ENCODE results near the gene CTNND2.

CTNND2 gene

GRCh38 chr5:11757661-11758060 lies 146.6 kb downstream of the CTNND2 start:
- H3K4me1 ChIP-seq (ENCODE audit: control extremely low read depth in 1 of 4, control insufficient read depth in 4 of 4, insufficient read depth in 4 of 4, low read length in 3 of 4) = no peaks in the 10 kb centered on the region
- no CpG with 5 or more reads among the region's 1 CpG for WGBS (ENCODE audit: insufficient coverage)
- H3K4me3 ChIP-seq (ENCODE audit: control insufficient read depth in 1 of 7, extremely low read depth in 1 of 7, insufficient read depth in 4 of 7, low read depth in 2 of 7, low read length in 6 of 7) = no peak overlapping the region
- H3K36me3 ChIP-seq (ENCODE audit: control insufficient read depth in 4 of 4, insufficient read depth in 4 of 4, low read length in 3 of 4) = no peaks in the 10 kb centered on the region
- ChIA-PET POLR2A (no interaction called here), CTCF (no interaction called here)
- no peaks in the 10 kb centered on the region for H3K9me3 ChIP-seq (ENCODE audit: control extremely low read depth in 1 of 5, control insufficient read depth in 4 of 5, insufficient read depth in 2 of 5, low read depth in 1 of 5, low read length in 4 of 5)
- DNase-seq = no peak
- no peaks in the 10 kb centered on the region for H3K27me3 ChIP-seq (replicated peaks in 2 of 5; ENCODE audit: control insufficient read depth in 4 of 5, insufficient read depth in 5 of 5, low read length in 4 of 5)
- no peak overlapping the region for H3K27ac ChIP-seq (ENCODE audit: insufficient read depth in 1 of 2, low read depth in 1 of 2, low read length in 2 of 2, poor library complexity in 1 of 2, severe bottlenecking in 2 of 2)

GRCh38 chr5:11737010-11737409 lies 167.2 kb downstream of the CTNND2 start:
- no CpG with 5 or more reads among the region's 3 CpGs for WGBS (ENCODE audit: insufficient coverage)
- DNase-seq = no peak
- CTCF ChIA-PET = no interaction called here
- H3K27me3 ChIP-seq (replicated peaks in 2 of 5; ENCODE audit: control insufficient read depth in 4 of 5, insufficient read depth in 5 of 5, low read length in 4 of 5) = no peaks in the 10 kb centered on the region
- no peaks in the 10 kb centered on the region for H3K36me3 ChIP-seq (ENCODE audit: control insufficient read depth in 4 of 4, insufficient read depth in 4 of 4, low read length in 3 of 4)
- no peaks in the 10 kb centered on the region for H3K4me1 ChIP-seq (ENCODE audit: control extremely low read depth in 1 of 4, control insufficient read depth in 4 of 4, insufficient read depth in 4 of 4, low read length in 3 of 4)
- no peak overlapping the region for H3K27ac ChIP-seq (ENCODE audit: insufficient read depth in 1 of 2, low read depth in 1 of 2, low read length in 2 of 2, poor library complexity in 1 of 2, severe bottlenecking in 2 of 2)
- POLR2A ChIA-PET = no interaction called here
- no peaks in the 10 kb centered on the region for H3K9me3 ChIP-seq (ENCODE audit: control extremely low read depth in 1 of 5, control insufficient read depth in 4 of 5, insufficient read depth in 2 of 5, low read depth in 1 of 5, low read length in 4 of 5)
- H3K4me3 ChIP-seq (ENCODE audit: control insufficient read depth in 1 of 7, extremely low read depth in 1 of 7, insufficient read depth in 4 of 7, low read depth in 2 of 7, low read length in 6 of 7) = no peak overlapping the region

- ChIA-PET CTCF (interaction anchor here (1.3 kb wide), 1 partner anchor 9 kb away, joined by 4 read pairs; no protein-coding TSS in a partner anchor), POLR2A (no interaction called here)
- DNase-seq = no peak
- Histone ChIP-seq H3K27ac (ENCODE audit: insufficient read depth in 1 of 2, low read depth in 1 of 2, low read length in 2 of 2, poor library complexity in 1 of 2, severe bottlenecking in 2 of 2) (no peak overlapping the region), H3K36me3 (ENCODE audit: control insufficient read depth in 4 of 4, insufficient read depth in 4 of 4, low read length in 3 of 4) (no peaks in the 10 kb centered on the region), H3K4me3 (ENCODE audit: control insufficient read depth in 1 of 7, extremely low read depth in 1 of 7, insufficient read depth in 4 of 7, low read depth in 2 of 7, low read length in 6 of 7) (no peak overlapping the region), H3K4me1 (ENCODE audit: control extremely low read depth in 1 of 4, control insufficient read depth in 4 of 4, insufficient read depth in 4 of 4, low read length in 3 of 4) (no peaks in the 10 kb centered on the region), H3K27me3 (replicated peaks in 2 of 5; ENCODE audit: control insufficient read depth in 4 of 5, insufficient read depth in 5 of 5, low read length in 4 of 5) (no peaks in the 10 kb centered on the region), H3K9me3 (ENCODE audit: control extremely low read depth in 1 of 5, control insufficient read depth in 4 of 5, insufficient read depth in 2 of 5, low read depth in 1 of 5, low read length in 4 of 5) (no peaks in the 10 kb centered on the region)
- no CpG with 5 or more reads among the region's 1 CpG for WGBS (ENCODE audit: insufficient coverage)
These were observed 169.9 kb downstream of the CTNND2 start for GRCh38 chr5:11734369-11734768.

GRCh38 chr5:11733840-11734192 lies 170.4 kb downstream of the CTNND2 start:
- no peaks in the 10 kb centered on the region for H3K27me3 ChIP-seq (replicated peaks in 2 of 5; ENCODE audit: control insufficient read depth in 4 of 5, insufficient read depth in 5 of 5, low read length in 4 of 5)
- 100% methylated on average over 3 of the region's 4 CpGs for WGBS (ENCODE audit: insufficient coverage)
- ChIA-PET POLR2A (no interaction called here), CTCF (no interaction called here)
- no peaks in the 10 kb centered on the region for H3K4me1 ChIP-seq (ENCODE audit: control extremely low read depth in 1 of 4, control insufficient read depth in 4 of 4, insufficient read depth in 4 of 4, low read length in 3 of 4)
- H3K9me3 ChIP-seq (ENCODE audit: control extremely low read depth in 1 of 5, control insufficient read depth in 4 of 5, insufficient read depth in 2 of 5, low read depth in 1 of 5, low read length in 4 of 5) = no peaks in the 10 kb centered on the region
- DNase-seq = no peak
- H3K4me3 ChIP-seq (ENCODE audit: control insufficient read depth in 1 of 7, extremely low read depth in 1 of 7, insufficient read depth in 4 of 7, low read depth in 2 of 7, low read length in 6 of 7) = no peak overlapping the region
- no peaks in the 10 kb centered on the region for H3K36me3 ChIP-seq (ENCODE audit: control insufficient read depth in 4 of 4, insufficient read depth in 4 of 4, low read length in 3 of 4)
- no peak overlapping the region for H3K27ac ChIP-seq (ENCODE audit: insufficient read depth in 1 of 2, low read depth in 1 of 2, low read length in 2 of 2, poor library complexity in 1 of 2, severe bottlenecking in 2 of 2)

GRCh38 chr5:11733185-11733839 lies 170.9 kb downstream of the CTNND2 start:
- no peak for DNase-seq
- H3K4me1 ChIP-seq (ENCODE audit: control extremely low read depth in 1 of 4, control insufficient read depth in 4 of 4, insufficient read depth in 4 of 4, low read length in 3 of 4) = no peaks in the 10 kb centered on the region
- no CpG with 5 or more reads among the region's 2 CpGs for WGBS (ENCODE audit: insufficient coverage)
- H3K4me3 ChIP-seq (ENCODE audit: control insufficient read depth in 1 of 7, extremely low read depth in 1 of 7, insufficient read depth in 4 of 7, low read depth in 2 of 7, low read length in 6 of 7) = no peak overlapping the region
- ChIA-PET POLR2A (interaction anchor here (0.6 kb wide), 1 partner anchor 10 kb away, joined by 3 read pairs; no protein-coding TSS in a partner anchor), CTCF (no interaction called here)
- no peak overlapping the region for H3K27ac ChIP-seq (ENCODE audit: insufficient read depth in 1 of 2, low read depth in 1 of 2, low read length in 2 of 2, poor library complexity in 1 of 2, severe bottlenecking in 2 of 2)
- no peaks in the 10 kb centered on the region for H3K9me3 ChIP-seq (ENCODE audit: control extremely low read depth in 1 of 5, control insufficient read depth in 4 of 5, insufficient read depth in 2 of 5, low read depth in 1 of 5, low read length in 4 of 5)
- H3K36me3 ChIP-seq (ENCODE audit: control insufficient read depth in 4 of 4, insufficient read depth in 4 of 4, low read length in 3 of 4) = no peaks in the 10 kb centered on the region
- H3K27me3 ChIP-seq (replicated peaks in 2 of 5; ENCODE audit: control insufficient read depth in 4 of 5, insufficient read depth in 5 of 5, low read length in 4 of 5) = no peaks in the 10 kb centered on the region

DNA sequence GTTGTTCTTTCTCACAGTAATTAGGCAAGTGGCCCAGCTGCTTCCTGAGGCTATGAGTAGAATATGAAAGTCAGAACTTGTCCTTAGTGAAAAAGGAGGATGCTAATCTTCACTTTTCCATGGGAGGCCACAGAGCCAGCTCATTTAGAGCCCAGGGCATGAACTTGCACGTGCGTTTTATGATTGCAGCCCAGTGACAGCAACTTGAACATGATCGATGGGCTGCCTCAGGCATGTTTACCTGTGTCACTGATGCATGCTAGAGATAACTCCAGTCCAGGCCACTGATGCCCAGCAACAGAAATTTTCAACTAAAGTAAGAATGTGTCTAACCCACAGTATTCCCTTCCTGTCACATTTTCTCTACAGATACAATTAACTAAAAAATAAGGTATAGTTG lies 179.3 kb downstream of the CTNND2 start:
- H3K36me3 ChIP-seq (ENCODE audit: control insufficient read depth in 4 of 4, insufficient read depth in 4 of 4, low read length in 3 of 4) = no peaks in the 10 kb centered on the region
- H3K27me3 ChIP-seq (replicated peaks in 2 of 5; ENCODE audit: control insufficient read depth in 4 of 5, insufficient read depth in 5 of 5, low read length in 4 of 5) = no peaks in the 10 kb centered on the region
- POLR2A ChIA-PET = no interaction called here
- no peak overlapping the region for H3K4me3 ChIP-seq (ENCODE audit: control insufficient read depth in 1 of 7, extremely low read depth in 1 of 7, insufficient read depth in 4 of 7, low read depth in 2 of 7, low read length in 6 of 7)
- CTCF ChIA-PET = no interaction called here
- peaks cover 0 to 7% (median 0%) of the 10 kb centered on the region in 5 experiments for H3K9me3 ChIP-seq (ENCODE audit: control extremely low read depth in 1 of 5, control insufficient read depth in 4 of 5, insufficient read depth in 2 of 5, low read depth in 1 of 5, low read length in 4 of 5)
- no peak for DNase-seq
- H3K27ac ChIP-seq (ENCODE audit: insufficient read depth in 1 of 2, low read depth in 1 of 2, low read length in 2 of 2, poor library complexity in 1 of 2, severe bottlenecking in 2 of 2) = no peak overlapping the region
- no peaks in the 10 kb centered on the region for H3K4me1 ChIP-seq (ENCODE audit: control extremely low read depth in 1 of 4, control insufficient read depth in 4 of 4, insufficient read depth in 4 of 4, low read length in 3 of 4)
- WGBS (ENCODE audit: insufficient coverage) = 91% methylated on average over 3 of the region's 3 CpGs

GRCh38 chr5:11719888-11720481 lies 184.3 kb downstream of the CTNND2 start:
- H3K27me3 ChIP-seq (replicated peaks in 2 of 5; ENCODE audit: control insufficient read depth in 4 of 5, insufficient read depth in 5 of 5, low read length in 4 of 5) = no peaks in the 10 kb centered on the region
- H3K4me3 ChIP-seq (ENCODE audit: control insufficient read depth in 1 of 7, extremely low read depth in 1 of 7, insufficient read depth in 4 of 7, low read depth in 2 of 7, low read length in 6 of 7) = no peak overlapping the region
- ChIA-PET CTCF (interaction anchor here (0.6 to 1.8 kb wide), 6 partner anchors 11 to 1266 kb away, joined by 3 to 7 read pairs (median 4); no protein-coding TSS in a partner anchor), POLR2A (interaction anchor here (0.6 kb wide), 1 partner anchor 14 kb away, joined by 3 read pairs; no protein-coding TSS in a partner anchor)
- no peaks in the 10 kb centered on the region for H3K4me1 ChIP-seq (ENCODE audit: control extremely low read depth in 1 of 4, control insufficient read depth in 4 of 4, insufficient read depth in 4 of 4, low read length in 3 of 4)
- H3K36me3 ChIP-seq (ENCODE audit: control insufficient read depth in 4 of 4, insufficient read depth in 4 of 4, low read length in 3 of 4) = no peaks in the 10 kb centered on the region
- peaks cover 0 to 7% (median 0%) of the 10 kb centered on the region in 5 experiments for H3K9me3 ChIP-seq (ENCODE audit: control extremely low read depth in 1 of 5, control insufficient read depth in 4 of 5, insufficient read depth in 2 of 5, low read depth in 1 of 5, low read length in 4 of 5)
- WGBS (ENCODE audit: insufficient coverage) = 21% methylated on average over 4 of the region's 5 CpGs
- DNase-seq = peak; percentile 77 to 86 (median 83)
- H3K27ac ChIP-seq (ENCODE audit: insufficient read depth in 1 of 2, low read depth in 1 of 2, low read length in 2 of 2, poor library complexity in 1 of 2, severe bottlenecking in 2 of 2) = no peak overlapping the region

Measured in common myeloid progenitor, CD34-positive (primary cell).